H1 (cell line): ENCODE results near the gene CHCHD6. TPM values are rescaled to one million over a fixed set of nuclear protein-coding genes. Genes with fewer than 3 reads are reported as not detected.

ENCODE experiments used
- CTCF ChIA-PET: fragments of 300-600 bp; sonication (Branson Sonifier 250); formaldehyde crosslinking; loops from one replicate; lab custom pipeline; 2021; ENCODE audit not compliant: partially characterized antibody; lab: Charles Lee
- POLR2A ChIA-PET: fragments of 300-600 bp; sonication (Branson Sonifier 250); formaldehyde crosslinking; loops from one replicate; lab custom pipeline; 2021; ENCODE audit warnings: inconsistent platforms; ENCODE audit not compliant: partially characterized antibody; lab: Charles Lee
- DNase-seq, 2 experiments: peaks; one replicate each; pipeline versions ENCODE4 v3.0.0 to v3.0.0-alpha.2; 2010 to 2022; ENCODE audit warnings: low spot score in 2 of 2, low read depth in 1 of 2, mixed read lengths in 1 of 2
- FAIRE-seq: peaks from 2 replicates; lab custom pipeline; 2011; peaks lifted over from hg19 to GRCh38; lab: Jason Lieb, UNC
- H2AFZ ChIP-seq: 2 replicates; pipeline ENCODE4 v1.8.1; 2012; ENCODE audit warnings: low read length, inconsistent platforms
- H2AK5ac ChIP-seq: 2 replicates; pipeline ENCODE4 v1.6.1; 2013; ENCODE audit warnings: low read depth, low read length
- H2BK120ac ChIP-seq: replicated peaks from 2 replicates; pipeline ENCODE3; 2013; ENCODE audit warnings: low read depth, low read length, inconsistent platforms
- H2BK12ac ChIP-seq: 2 replicates; pipeline ENCODE4 v1.6.1; 2013; ENCODE audit warnings: low read depth, low read length
- H2BK15ac ChIP-seq: 2 replicates; pipeline ENCODE4 v1.6.1; 2013; ENCODE audit warnings: low read length
- H2BK20ac ChIP-seq: 2 replicates; pipeline ENCODE4 v1.6.1; 2013; ENCODE audit warnings: low read length
- H2BK5ac ChIP-seq: 2 replicates; pipeline ENCODE4 v1.6.1; 2013; ENCODE audit warnings: low read depth, low read length
- H3K14ac ChIP-seq: 2 replicates; pipeline ENCODE4 v1.6.1; 2013; ENCODE audit warnings: inconsistent platforms; ENCODE audit not compliant: insufficient read length
- H3K18ac ChIP-seq: 2 replicates; pipeline ENCODE4 v1.6.1; 2013; ENCODE audit warnings: low read length; ENCODE audit errors: extremely low read depth
- H3K23ac ChIP-seq: 2 replicates; pipeline ENCODE4 v1.6.1; 2013; ENCODE audit warnings: inconsistent platforms; ENCODE audit not compliant: insufficient read length
- H3K23me2 ChIP-seq: 2 replicates; pipeline ENCODE4 v1.6.1; 2013; ENCODE audit warnings: low read depth, low read length
- H3K27ac ChIP-seq: 2 replicates; pipeline ENCODE4 v1.6.1; 2011; ENCODE audit warnings: low read depth, low read length, inconsistent platforms
- H3K27me3 ChIP-seq, 4 experiments: replicated peaks in 1 of 4; 1 replicate in 1 of 4; 2 replicates in 3 of 4; pipeline versions ENCODE4 v1.6.1 to v1.8.1; 2011 to 2013; ENCODE audit warnings: low read length in 3 of 4, mild to moderate bottlenecking in 3 of 4, inconsistent platforms in 2 of 4, mixed read lengths in 2 of 4, moderate library complexity in 1 of 4; ENCODE audit not compliant: control insufficient read depth in 3 of 4, insufficient read depth in 3 of 4; ENCODE audit errors: extremely low read depth in 1 of 4
- H3K36me3 ChIP-seq, 4 experiments: 2 replicates each; pipeline versions ENCODE4 v1.6.1 to v1.8.1; 2011 to 2013; ENCODE audit warnings: mild to moderate bottlenecking in 4 of 4, low read length in 3 of 4, moderate library complexity in 2 of 4, control low read depth in 1 of 4, inconsistent platforms in 1 of 4; ENCODE audit not compliant: insufficient read depth in 4 of 4, control insufficient read depth in 2 of 4
- H3K4ac ChIP-seq: replicated peaks from 2 replicates; pipeline ENCODE3; 2013; ENCODE audit warnings: low read length, low read depth, mixed read lengths, inconsistent platforms; ENCODE audit not compliant: insufficient read length
- H3K4me1 ChIP-seq, 4 experiments: replicated peaks in 1 of 4; 1 replicate in 1 of 4; 2 replicates in 3 of 4; pipeline versions ENCODE4 v1.6.1 to v1.8.1; 2011 to 2013; ENCODE audit warnings: low read length in 3 of 4, inconsistent platforms in 2 of 4, mixed read lengths in 1 of 4; ENCODE audit not compliant: insufficient read depth in 4 of 4, control insufficient read depth in 3 of 4
- H3K4me2 ChIP-seq, 2 experiments: 2 replicates each; pipeline versions ENCODE4 v1.6.1 to v1.8.1; 2011 to 2013; ENCODE audit warnings: low read depth in 2 of 2, low read length in 2 of 2, control low read depth in 1 of 2, inconsistent platforms in 1 of 2, mild to moderate bottlenecking in 1 of 2; ENCODE audit not compliant: insufficient read depth in 1 of 2
- H3K4me3 ChIP-seq, 4 experiments: fragments of 200-600, 300-600 bp in 1 of 4; sonication (generic), shearing (Covaris generic), sonication (Bioruptor Twin) in 1 of 4; 2 replicates each; pipeline versions ENCODE4 v1.5.1 to v1.8.1; 2011 to 2016; ENCODE audit warnings: low read length in 4 of 4, low read depth in 3 of 4, control low read depth in 2 of 4, inconsistent platforms in 2 of 4, mild to moderate bottlenecking in 2 of 4, mixed read lengths in 1 of 4, moderate library complexity in 1 of 4; ENCODE audit not compliant: insufficient read depth in 2 of 4; ENCODE audit errors: extremely low read depth in 1 of 4
- H3K56ac ChIP-seq: replicated peaks from 2 replicates; pipeline ENCODE3; 2013; ENCODE audit warnings: low read depth, mild to moderate bottlenecking, mixed read lengths, low read length, inconsistent platforms; ENCODE audit not compliant: insufficient read length
- H3K79me1 ChIP-seq: 2 replicates; pipeline ENCODE4 v1.6.1; 2013; ENCODE audit warnings: low read depth, low read length, control low read depth
- H3K79me2 ChIP-seq, 2 experiments: 2 replicates each; pipeline versions ENCODE4 v1.6.1 to v1.8.1; 2012 to 2013; ENCODE audit warnings: low read length in 2 of 2, mild to moderate bottlenecking in 2 of 2, inconsistent platforms in 1 of 2; ENCODE audit not compliant: insufficient read depth in 2 of 2, control insufficient read depth in 1 of 2
- H3K9ac ChIP-seq, 4 experiments: replicated peaks in 1 of 4; 1 replicate in 1 of 4; 2 replicates in 3 of 4; pipeline versions ENCODE4 v1.6.1 to v1.8.1; 2011 to 2013; ENCODE audit warnings: low read depth in 3 of 4, low read length in 3 of 4, control low read depth in 2 of 4, mild to moderate bottlenecking in 2 of 4, moderate library complexity in 2 of 4, inconsistent platforms in 1 of 4; ENCODE audit errors: extremely low read depth in 1 of 4
- H3K9me3 ChIP-seq, 2 experiments: 2 replicates each; pipeline versions ENCODE4 v1.6.1 to v1.8.1; 2012 to 2013; ENCODE audit warnings: mild to moderate bottlenecking in 2 of 2, moderate library complexity in 2 of 2, control low read depth in 1 of 2, inconsistent platforms in 1 of 2, low read depth in 1 of 2, low read length in 1 of 2, mixed read lengths in 1 of 2; ENCODE audit not compliant: insufficient read depth in 2 of 2
- H4K20me1 ChIP-seq, 2 experiments: replicated peaks in 1 of 2; 2 replicates each; pipeline versions ENCODE3 to v1.8.1; 2011 to 2013; ENCODE audit warnings: inconsistent platforms in 2 of 2, low read length in 2 of 2, mild to moderate bottlenecking in 1 of 2; ENCODE audit not compliant: insufficient read depth in 2 of 2, control insufficient read depth in 1 of 2
- H4K5ac ChIP-seq: 2 replicates; pipeline ENCODE4 v1.6.1; 2013; ENCODE audit warnings: low read length, low read depth, mixed read lengths, inconsistent platforms; ENCODE audit not compliant: insufficient read length
- H4K8ac ChIP-seq: 2 replicates; pipeline ENCODE4 v1.8.0; 2013; ENCODE audit warnings: mild to moderate bottlenecking, moderate library complexity, low read length, inconsistent platforms; ENCODE audit not compliant: insufficient read depth; ENCODE audit errors: extremely low read depth
- H4K91ac ChIP-seq: replicated peaks from 2 replicates; pipeline ENCODE3; 2013; ENCODE audit warnings: low read length, mixed read lengths, inconsistent platforms; ENCODE audit not compliant: insufficient read length
- CBX8 ChIP-seq: fragments of 300-800, 300-1000 bp; sonication (generic); IDR thresholded peaks from 2 replicates; pipeline ENCODE4 v1.7.1; 2016; ENCODE audit warnings: low read depth, low read length, borderline replicate concordance
- GABPA ChIP-seq: IDR thresholded peaks from 2 replicates; pipeline ENCODE4 v1.6.1; 2011; ENCODE audit warnings: mild to moderate bottlenecking, low read length, moderate library complexity, borderline replicate concordance; ENCODE audit not compliant: insufficient read depth
- MAFK ChIP-seq: IDR thresholded peaks from 2 replicates; pipeline ENCODE4 v1.6.1; 2012; ENCODE audit warnings: low read depth, mild to moderate bottlenecking, improper control_type of control experiment, low read length
- NANOG ChIP-seq: IDR thresholded peaks from 2 replicates; pipeline ENCODE4 v1.6.1; 2011; ENCODE audit warnings: low read length, low read depth, mild to moderate bottlenecking, inconsistent platforms; ENCODE audit not compliant: insufficient read depth, poor library complexity, severe bottlenecking
- POLR2A ChIP-seq, 2 experiments: IDR thresholded peaks; 1 replicate in 1 of 2; 2 replicates in 1 of 2; pipeline ENCODE4 v1.6.1; 2011; ENCODE audit warnings: low read depth in 2 of 2, low read length in 2 of 2, mild to moderate bottlenecking in 2 of 2; ENCODE audit errors: control extremely low read depth in 1 of 2
- RAD21 ChIP-seq, 2 experiments: IDR thresholded peaks in 1 of 2; conservative IDR thresholded peaks in 1 of 2; 2 replicates each; pipeline ENCODE4 v1.6.1; 2011; ENCODE audit warnings: low read depth in 2 of 2, low read length in 2 of 2, improper control_type of control experiment in 1 of 2, inconsistent platforms in 1 of 2, mild to moderate bottlenecking in 1 of 2, moderate library complexity in 1 of 2
- SIX5 ChIP-seq: IDR thresholded peaks from 2 replicates; pipeline ENCODE4 v1.6.1; 2011; ENCODE audit warnings: mild to moderate bottlenecking, low read depth, low read length
- TAF1 ChIP-seq: IDR thresholded peaks from 2 replicates; pipeline ENCODE4 v1.6.1; 2011; ENCODE audit warnings: mild to moderate bottlenecking, low read depth, low read length
- WGBS, 2 experiments: shearing (Covaris generic) in 1 of 2; methylation state at CpG; one replicate each; pipeline versions ENCODE4 v1.1.6 to v1.1.7; 2013 to 2015; ENCODE audit warnings: low lambda C conversion rate in 2 of 2, mixed read lengths in 2 of 2, inconsistent platforms in 1 of 2, low coverage in 1 of 2, missing lambda C conversion rate in 1 of 2; ENCODE audit not compliant: insufficient replicate concordance in 2 of 2, insufficient coverage in 1 of 2, insufficient read length in 1 of 2; ENCODE audit errors: extremely low coverage in 1 of 2, missing lambda C conversion rate in 1 of 2; 5-methylcytosine and 5-hydroxymethylcytosine counted together
- polyA plus RNA-seq, 7 experiments: library from polyadenylated mRNA; depleted of rRNA in 3 of 7; stranded (reverse) in 5 of 7; unstranded in 2 of 7; fragments of >200 nt in 5 of 7; fragments of 200-250 nt in 2 of 7; gene quantifications; 1 replicate in 5 of 7; 2 replicates in 1 of 7; 4 replicates in 1 of 7; pipeline versions ENCODE4 v1.2.1 to v1.2.3, GENCODE V29; 2011 to 2013; ENCODE audit warnings: missing spikeins in 2 of 7, mixed read lengths in 2 of 7
- total RNA-seq: library from RNA; stranded (reverse); fragmentation: NEBNext Ultra II Directional; extraction: Animal tissue kit (Norgen Biotek cat#: 25700); gene quantifications from 2 replicates; pipeline ENCODE4 v1.2.1, GENCODE V29; 2021

CHCHD6 gene
- total and polyA plus RNA-seq, 2 of the 8 experiments (the other 6 are each of a cell fraction or from before 2014, with no cell fraction given): 32.4 to 37.6 TPM

- Histone ChIP-seq H3K79me2 (no peaks in the 10 kb centered on the region; a peak in 1 of 4 replicates), H3K23ac (no peak overlapping the region), H2BK20ac (no peak overlapping the region), H3K36me3 (no peaks in the 10 kb centered on the region), H4K20me1 (no peaks in the 10 kb centered on the region), H3K9me3 (no peaks in the 10 kb centered on the region), H4K5ac (no peak overlapping the region), H3K56ac (no peak overlapping the region), H2AFZ (no peak overlapping the region), H3K4me3 (no peak overlapping the region), H2BK15ac (no peak overlapping the region), H3K27me3 (peaks cover 0 to 2% (median 0%) of the 10 kb centered on the region in 4 experiments; a peak in 1 of 7 replicates), H4K8ac (no peak overlapping the region), H4K91ac (no peak overlapping the region), H3K27ac (no peak overlapping the region), H3K14ac (no peak overlapping the region), H2BK5ac (no peak overlapping the region), H3K4me2 (no peak overlapping the region), H3K4me1 (peaks cover 0 to 9% (median 4%) of the 10 kb centered on the region in 4 experiments; a peak in 5 of 7 replicates), H2BK120ac (no peak overlapping the region), H3K4ac (no peak overlapping the region), H3K79me1 (no peaks in the 10 kb centered on the region), H3K18ac (no peak overlapping the region), H2AK5ac (no peak overlapping the region), H2BK12ac (no peak overlapping the region), H3K9ac (no peak overlapping the region), H3K23me2 (no peaks in the 10 kb centered on the region)
- ChIA-PET CTCF (interaction anchor here (0.8 to 2.5 kb wide), 5 partner anchors 13 to 124 kb away, joined by 3 to 12 read pairs (median 4); no protein-coding TSS in a partner anchor), POLR2A (interaction anchor here (1.1 to 1.2 kb wide), 2 partner anchors 13 to 15 kb away, joined by 3 read pairs; no protein-coding TSS in a partner anchor)
- DNase-seq: no peak
- FAIRE-seq: no peak
- TF ChIP-seq NANOG (no peak), POLR2A (IDR thresholded peaks at IDR 0.05; ENCODE audit: control extremely low read depth in 1 of 2, low read depth in 2 of 2, low read length in 2 of 2) (no peak), MAFK (no peak), TAF1 (no peak), RAD21 (IDR thresholded peaks at IDR 0.05 in 1 of 2, conservative IDR thresholded peaks at IDR 0.05 in 1 of 2; ENCODE audit: low read depth in 2 of 2, low read length in 2 of 2) (no peak), CBX8 (no peak), SIX5 (no peak), GABPA (no peak)
- 93% methylated on average over 1 of the region's 1 CpG; no CpG with 5 or more reads in 1 of the 2 experiments for WGBS, 2 experiments
These were observed 107.5 kb downstream of the CHCHD6 start for GRCh38 chr3:126811530-126811929.
